H7 (cell line): ENCODE measurements around the gene C17orf107. TPM values are rescaled to one million over a fixed set of nuclear protein-coding genes. Genes with fewer than 3 reads are reported as not detected.

Experiments used
- DNase-seq: peaks from one replicate; pipeline ENCODE4 v3.0.0; 2012
- H3K27me3 ChIP-seq: 2 replicates; pipeline ENCODE4 v1.6.0; 2011; ENCODE audit warnings: mild to moderate bottlenecking, low read length; ENCODE audit not compliant: control insufficient read depth, insufficient read depth
- H3K36me3 ChIP-seq: replicated peaks from 2 replicates; pipeline ENCODE4 v1.5.1; 2011; ENCODE audit warnings: low read length; ENCODE audit not compliant: control insufficient read depth, insufficient read depth
- H3K4me3 ChIP-seq: 2 replicates; pipeline ENCODE4 v1.5.1; 2011; ENCODE audit warnings: low read depth, mild to moderate bottlenecking, control low read depth, low read length, moderate library complexity; ENCODE audit not compliant: insufficient read depth
- total RNA-seq: library from RNA; depleted of rRNA; stranded (reverse); fragments of >200 nt; shearing (Covaris generic); gene quantifications from 2 replicates; pipeline ENCODE4 v1.2.3, GENCODE V29; 2014

The C17orf107 gene
- total RNA-seq, 1 experiment from 2014 or later, result 7.6 TPM

GRCh38 chr17:4928881-4929280, 29.5 kb downstream of the C17orf107 start:
- Histone ChIP-seq H3K27me3 (no peaks in the 10 kb centered on the region), H3K36me3 (no peaks in the 10 kb centered on the region), H3K4me3 (no peak overlapping the region)
- no peak for DNase-seq

- H3K27me3 ChIP-seq, result no peaks in the 10 kb centered on the region
- H3K4me3 ChIP-seq, result no peak within 1 kb of the TSS
- no peak for DNase-seq
- no peaks in the 10 kb centered on the region; the same call in 1 of the 2 replicates for H3K36me3 ChIP-seq
Measured at GRCh38 chr17:4931963-4932362, 32.6 kb downstream of the C17orf107 start, which contains the start of gene GP1BA. TSS of gene GP1BA (plus strand) at chr17:4932277. CDS start at chr17:4932605, 328 bp downstream.

- Histone ChIP-seq H3K27me3 (no peaks in the 10 kb centered on the region), H3K4me3 (no peak overlapping the region), H3K36me3 (peaks cover 6% of the 10 kb centered on the region)
- DNase-seq, result no peak
Measured at GRCh38 chr17:4932756-4933155, 33.4 kb downstream of the C17orf107 start.

- Histone ChIP-seq H3K27me3 (no peaks in the 10 kb centered on the region), H3K36me3 (peaks cover 10% of the 10 kb centered on the region), H3K4me3 (no peak overlapping the region)
- peak; percentile 38 for DNase-seq
Measured at GRCh38 chr17:4933646-4934045, 34.3 kb downstream of the C17orf107 start.

- Histone ChIP-seq H3K4me3 (no peak overlapping the region), H3K27me3 (no peaks in the 10 kb centered on the region), H3K36me3 (peaks cover 10% of the 10 kb centered on the region)
- peak; percentile 84 for DNase-seq
Measured at GRCh38 chr17:4934173-4934979, 35.0 kb downstream of the C17orf107 start.

- H3K27me3 ChIP-seq, result no peaks in the 10 kb centered on the region
- no peak overlapping the region for H3K4me3 ChIP-seq
Measured at GRCh38 chr17:4935650-4936049, 36.3 kb downstream of the C17orf107 start.

GRCh38 chr17:4936436-4936835, 37.1 kb downstream of the C17orf107 start:
- Histone ChIP-seq H3K36me3 (peaks cover 10% of the 10 kb centered on the region), H3K27me3 (no peaks in the 10 kb centered on the region), H3K4me3 (no peak overlapping the region)
- DNase-seq, result peak; percentile 13

More at GRCh38 chr17:4935650-4936049, 36.3 kb downstream of the C17orf107 start:
- H3K36me3 ChIP-seq, result peaks cover 10% of the 10 kb centered on the region
- DNase-seq, result no peak

- DNase-seq, result no peak
- peaks cover 16% of the 10 kb centered on the region for H3K36me3 ChIP-seq
- H3K4me3 ChIP-seq, result no peak overlapping the region
- no peaks in the 10 kb centered on the region for H3K27me3 ChIP-seq
Measured at GRCh38 chr17:4937553-4937952, 38.2 kb downstream of the C17orf107 start.

- H3K36me3 ChIP-seq, result peaks cover 21% of the 10 kb centered on the region
- no peaks in the 10 kb centered on the region for H3K27me3 ChIP-seq
- H3K4me3 ChIP-seq, result no peak overlapping the region
- DNase-seq, result peak; percentile 36
Measured at GRCh38 chr17:4938069-4938491, 38.7 kb downstream of the C17orf107 start.

GRCh38 chr17:4938688-4939545, 39.6 kb downstream of the C17orf107 start:
- H3K4me3 ChIP-seq, result peak overlapping the region; percentile 89
- peaks cover 25% of the 10 kb centered on the region for H3K36me3 ChIP-seq
- H3K27me3 ChIP-seq, result no peaks in the 10 kb centered on the region
- DNase-seq, result peak; percentile 37

GRCh38 chr17:4939546-4939795, 40.1 kb downstream of the C17orf107 start:
- H3K27me3 ChIP-seq, result no peaks in the 10 kb centered on the region
- peak overlapping the region; percentile 89 for H3K4me3 ChIP-seq
- no peak for DNase-seq
- peaks cover 25% of the 10 kb centered on the region for H3K36me3 ChIP-seq

- DNase-seq, result peak; percentile 99
- no peaks in the 10 kb centered on the region for H3K27me3 ChIP-seq
- peak within 1 kb of the TSS; percentile 89 for H3K4me3 ChIP-seq
- H3K36me3 ChIP-seq, result peaks cover 28% of the 10 kb centered on the region
Measured at GRCh38 chr17:4939796-4940554, 40.6 kb downstream of the C17orf107 start, which contains the start of the genes RNF167 and SLC25A11. TSS of gene RNF167 (plus strand) at chr17:4940268. CDS start at chr17:4940910, 642 bp downstream. TSS of gene SLC25A11 (minus strand) at chr17:4940046. CDS start at chr17:4939910, 136 bp downstream.

- Histone ChIP-seq H3K36me3 (peaks cover 33% of the 10 kb centered on the region), H3K27me3 (no peaks in the 10 kb centered on the region), H3K4me3 (peak overlapping the region; percentile 89)
- peak; percentile 92 for DNase-seq
Measured at GRCh38 chr17:4940555-4941318, 41.4 kb downstream of the C17orf107 start.

GRCh38 chr17:4941319-4941610, 41.9 kb downstream of the C17orf107 start:
- H3K36me3 ChIP-seq, result peaks cover 38% of the 10 kb centered on the region
- DNase-seq, result no peak

More at GRCh38 chr17:4941319-4941610, 41.9 kb downstream of the C17orf107 start:
- Histone ChIP-seq H3K27me3 (no peaks in the 10 kb centered on the region), H3K4me3 (peak overlapping the region; percentile 89; the same call in 1 of the 2 replicates)
